ENCODE measurements around the gene CD28. TPM values are rescaled to one million over a fixed set of nuclear protein-coding genes. Genes with fewer than 3 reads are reported as not detected.
A peak's percentile ranks its signal among the peaks of the same experiment; 100 is the strongest.

The CD28 gene
- total and polyA plus RNA-seq, 10 of the 15 experiments (the other 5 are each of a cell fraction or from before 2014, with no cell fraction given), result 0.03 to 0.23 (median 0.04) TPM; not detected in 7

DNA sequence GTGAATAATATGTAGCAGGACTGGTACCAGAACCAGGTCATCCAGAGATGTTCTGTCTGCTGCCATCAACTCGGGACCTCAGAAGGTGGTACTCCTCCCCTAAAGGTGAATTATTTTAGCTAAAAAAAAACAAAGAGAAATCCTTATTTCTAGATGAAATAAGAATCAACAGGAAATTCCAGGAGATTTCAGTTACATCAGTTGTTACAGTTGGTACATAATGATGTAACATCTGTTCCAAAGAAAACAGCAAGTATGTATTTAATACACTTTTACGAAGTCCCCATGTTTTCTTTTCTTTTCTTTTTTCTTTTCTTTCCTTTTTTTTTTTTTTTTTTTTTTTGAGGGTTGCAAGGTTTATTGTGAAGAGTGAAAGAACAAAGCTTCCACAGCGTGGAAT lies 33.6 kb upstream of the CD28 start (continued):
- TF ChIP-seq, protein P1, sequence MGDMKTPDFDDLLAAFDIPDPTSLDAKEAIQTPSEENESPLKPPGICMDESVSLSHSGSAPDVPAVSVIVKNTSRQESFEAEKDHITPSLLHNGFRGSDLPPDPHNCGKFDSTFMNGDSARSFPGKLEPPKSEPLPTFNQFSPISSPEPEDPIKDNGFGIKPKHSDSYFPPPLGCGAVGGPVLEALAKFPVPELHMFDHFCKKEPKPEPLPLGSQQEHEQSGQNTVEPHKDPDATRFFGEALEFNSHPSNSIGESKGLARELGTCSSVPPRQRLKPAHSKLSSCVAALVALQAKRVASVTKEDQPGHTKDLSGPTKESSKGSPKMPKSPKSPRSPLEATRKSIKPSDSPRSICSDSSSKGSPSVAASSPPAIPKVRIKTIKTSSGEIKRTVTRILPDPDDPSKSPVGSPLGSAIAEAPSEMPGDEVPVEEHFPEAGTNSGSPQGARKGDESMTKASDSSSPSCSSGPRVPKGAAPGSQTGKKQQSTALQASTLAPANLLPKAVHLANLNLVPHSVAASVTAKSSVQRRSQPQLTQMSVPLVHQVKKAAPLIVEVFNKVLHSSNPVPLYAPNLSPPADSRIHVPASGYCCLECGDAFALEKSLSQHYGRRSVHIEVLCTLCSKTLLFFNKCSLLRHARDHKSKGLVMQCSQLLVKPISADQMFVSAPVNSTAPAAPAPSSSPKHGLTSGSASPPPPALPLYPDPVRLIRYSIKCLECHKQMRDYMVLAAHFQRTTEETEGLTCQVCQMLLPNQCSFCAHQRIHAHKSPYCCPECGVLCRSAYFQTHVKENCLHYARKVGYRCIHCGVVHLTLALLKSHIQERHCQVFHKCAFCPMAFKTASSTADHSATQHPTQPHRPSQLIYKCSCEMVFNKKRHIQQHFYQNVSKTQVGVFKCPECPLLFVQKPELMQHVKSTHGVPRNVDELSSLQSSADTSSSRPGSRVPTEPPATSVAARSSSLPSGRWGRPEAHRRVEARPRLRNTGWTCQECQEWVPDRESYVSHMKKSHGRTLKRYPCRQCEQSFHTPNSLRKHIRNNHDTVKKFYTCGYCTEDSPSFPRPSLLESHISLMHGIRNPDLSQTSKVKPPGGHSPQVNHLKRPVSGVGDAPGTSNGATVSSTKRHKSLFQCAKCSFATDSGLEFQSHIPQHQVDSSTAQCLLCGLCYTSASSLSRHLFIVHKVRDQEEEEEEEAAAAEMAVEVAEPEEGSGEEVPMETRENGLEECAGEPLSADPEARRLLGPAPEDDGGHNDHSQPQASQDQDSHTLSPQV (IDR thresholded peaks at IDR 0.05), result no peak
- TF ChIP-seq SPI1 (IDR thresholded peaks at IDR 0.05; ENCODE audit: borderline replicate concordance, insufficient read depth, low read depth, low read length), result no peak
- TF ChIP-seq NR2C2 (IDR thresholded peaks at IDR 0.05; ENCODE audit: borderline replicate concordance, control insufficient read depth, insufficient read length, low read depth), result no peak
- no peak for TF ChIP-seq NBN (IDR thresholded peaks at IDR 0.05)
- no peak for TF ChIP-seq RUNX3 (IDR thresholded peaks at IDR 0.05; ENCODE audit: low read length)
- TF ChIP-seq IRF4 (IDR thresholded peaks at IDR 0.05; ENCODE audit: low read depth, low read length), result no peak
- TF ChIP-seq MYC (IDR thresholded peaks at IDR 0.05; ENCODE audit: insufficient read depth, insufficient read length, insufficient replicate concordance, low read length, severe bottlenecking), result no peak
- TF ChIP-seq HDGF (IDR thresholded peaks at IDR 0.05), result no peak
- TF ChIP-seq RCOR1 (conservative IDR thresholded peaks at IDR 0.05; ENCODE audit: low read depth, low read length), result no peak
- TF ChIP-seq POLR2A (IDR thresholded peaks at IDR 0.05; ENCODE audit: low read depth, low read length), result no peak
- TF ChIP-seq SIN3A (IDR thresholded peaks at IDR 0.05; ENCODE audit: low read depth, low read length), result no peak

DNA sequence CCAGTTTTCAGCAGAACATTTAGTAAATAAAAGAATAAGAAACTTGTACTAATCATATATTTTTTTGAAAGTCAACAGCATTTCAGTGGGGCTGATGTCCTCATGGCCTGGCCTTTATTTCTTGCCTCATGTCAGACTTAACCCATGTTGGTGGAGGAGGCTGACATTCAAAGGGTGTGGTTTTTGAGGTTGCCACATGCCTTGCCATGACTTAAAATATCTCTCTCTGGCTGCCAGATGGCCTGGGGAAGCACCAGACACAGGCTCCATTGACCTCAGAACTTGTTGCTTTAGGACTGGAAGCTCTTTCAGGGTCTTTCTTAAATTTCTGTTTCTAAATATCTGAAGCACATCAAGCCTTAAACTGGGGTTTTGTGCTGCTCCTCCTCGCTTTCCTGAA lies 32.5 kb upstream of the CD28 start:
- WGBS (ENCODE audit: insufficient coverage, insufficient replicate concordance, low lambda C conversion rate, missing lambda C conversion rate), result 0% methylated on average over 1 of the region's 1 CpG
- ATAC-seq (peak; percentile 80), FAIRE-seq (peak; percentile 87), DNase-seq (ENCODE audit: low read depth, low spot score) (peak; percentile 69)
- no peaks in the 10 kb centered on the region; the same call in 2 of the 3 replicates for H3K9me3 ChIP-seq (replicated peaks; ENCODE audit: control insufficient read depth, insufficient read depth, low read length)
- peak overlapping the region; percentile 67; the same call in 1 of the 2 replicates for H3K4me2 ChIP-seq (ENCODE audit: control insufficient read depth, insufficient read depth)
- no peaks in the 10 kb centered on the region for H3K27me3 ChIP-seq (replicated peaks in 1 of 2; ENCODE audit: control insufficient read depth in 2 of 2, insufficient read depth in 2 of 2, low read length in 1 of 2)
- POLR2A ChIA-PET, result no interaction called here
- no peak overlapping the region for H3K27ac ChIP-seq (ENCODE audit: control insufficient read depth, insufficient read depth)
- H3K4me3 ChIP-seq, result no peak overlapping the region
- H3K36me3 ChIP-seq (ENCODE audit: control insufficient read depth in 2 of 2, insufficient read depth in 2 of 2, low read length in 1 of 2), result no peaks in the 10 kb centered on the region
- intact Hi-C loops (cut with micrococcal nuclease; ENCODE audit: unreplicated experiment), result no loop called here
- RAD21 ChIA-PET (ENCODE audit: unreplicated experiment), result no interaction called here
- CTCF ChIA-PET, result no interaction called here
- no peaks in the 10 kb centered on the region for H3K79me2 ChIP-seq (ENCODE audit: control insufficient read depth, insufficient read depth, low read length)
- H3K4me1 ChIP-seq (ENCODE audit: control insufficient read depth, insufficient read depth, low read length), result peaks cover 5% of the 10 kb centered on the region
- BruUV-seq (replicated peaks), result no TSS peak
- in situ Hi-C loops (cut with MboI), result no loop called here
- SMC1A ChIA-PET (ENCODE audit: uncharacterized antibody, unreplicated experiment), result no interaction called here
- no peak overlapping the region for H3K9ac ChIP-seq (ENCODE audit: control insufficient read depth, insufficient read depth, low read length)
- no peaks in the 10 kb centered on the region for H4K20me1 ChIP-seq (ENCODE audit: control insufficient read depth, insufficient read depth)
- no peak overlapping the region for H2AFZ ChIP-seq (ENCODE audit: control insufficient read depth, low read depth, low read length)
- TF ChIP-seq CHD1 (IDR thresholded peaks at IDR 0.05; ENCODE audit: low read depth, low read length) (no peak), NR2C1 (IDR thresholded peaks at IDR 0.05) (no peak), BHLHE40 (IDR thresholded peaks at IDR 0.05; ENCODE audit: borderline replicate concordance in 1 of 2, low read depth in 2 of 2, low read length in 1 of 2) (peak in 1 of 2 experiments; percentile 21; a peak in 1 of 4 replicates), ATF2 (IDR thresholded peaks at IDR 0.05; ENCODE audit: low read length) (0 out of 2 replicates have a peak, but pooled peaks have one; percentile 35), EED (IDR thresholded peaks at IDR 0.05; ENCODE audit: low read depth) (no peak), CREB1 (IDR thresholded peaks at IDR 0.05; ENCODE audit: low read depth) (no peak)
- TF ChIP-seq, protein P2, sequence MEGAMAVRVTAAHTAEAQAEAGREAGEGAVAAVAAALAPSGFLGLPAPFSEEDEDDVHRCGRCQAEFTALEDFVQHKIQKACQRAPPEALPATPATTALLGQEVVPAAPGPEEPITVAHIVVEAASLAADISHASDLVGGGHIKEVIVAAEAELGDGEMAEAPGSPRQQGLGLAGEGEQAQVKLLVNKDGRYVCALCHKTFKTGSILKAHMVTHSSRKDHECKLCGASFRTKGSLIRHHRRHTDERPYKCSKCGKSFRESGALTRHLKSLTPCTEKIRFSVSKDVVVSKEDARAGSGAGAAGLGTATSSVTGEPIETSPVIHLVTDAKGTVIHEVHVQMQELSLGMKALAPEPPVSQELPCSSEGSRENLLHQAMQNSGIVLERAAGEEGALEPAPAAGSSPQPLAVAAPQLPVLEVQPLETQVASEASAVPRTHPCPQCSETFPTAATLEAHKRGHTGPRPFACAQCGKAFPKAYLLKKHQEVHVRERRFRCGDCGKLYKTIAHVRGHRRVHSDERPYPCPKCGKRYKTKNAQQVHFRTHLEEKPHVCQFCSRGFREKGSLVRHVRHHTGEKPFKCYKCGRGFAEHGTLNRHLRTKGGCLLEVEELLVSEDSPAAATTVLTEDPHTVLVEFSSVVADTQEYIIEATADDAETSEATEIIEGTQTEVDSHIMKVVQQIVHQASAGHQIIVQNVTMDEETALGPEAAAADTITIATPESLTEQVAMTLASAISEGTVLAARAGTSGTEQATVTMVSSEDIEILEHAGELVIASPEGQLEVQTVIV (IDR thresholded peaks at IDR 0.05; ENCODE audit: borderline replicate concordance, partially characterized antibody), result no peak

Measured in GM12878 (cell line).